ENCODE data around the gene TOR3A. TPM values are rescaled to one million over a fixed set of nuclear protein-coding genes. Genes with fewer than 3 reads are reported as not detected.
A peak's percentile ranks its signal among the peaks of the same experiment; 100 is the strongest.

The TOR3A gene
- total and polyA plus RNA-seq, 2 of the 8 experiments (the other 6 are each of a cell fraction or from before 2014, with no cell fraction given), result 15.3 to 21.4 TPM

GRCh38 chr1:179042087-179042486, 39.8 kb upstream of the TOR3A start:
- Histone ChIP-seq H3K79me1 (ENCODE audit: low read depth, low read length) (no peaks in the 10 kb centered on the region; the same call in 1 of the 2 replicates), H3K56ac (replicated peaks; ENCODE audit: insufficient read length, low read depth, low read length) (no peak overlapping the region), H2BK12ac (ENCODE audit: low read depth, low read length) (peak overlapping the region; percentile 60; the same call in 1 of the 2 replicates), H3K9ac (replicated peaks in 1 of 4; ENCODE audit: extremely low read depth in 1 of 4, low read depth in 3 of 4, low read length in 3 of 4) (no peak overlapping the region), H4K5ac (ENCODE audit: insufficient read length, low read depth, low read length) (no peak overlapping the region), H3K27me3 (replicated peaks in 1 of 4; ENCODE audit: control insufficient read depth in 3 of 4, extremely low read depth in 1 of 4, insufficient read depth in 3 of 4, low read length in 3 of 4) (no peaks in the 10 kb centered on the region), H3K4me1 (replicated peaks in 1 of 4; ENCODE audit: control insufficient read depth in 3 of 4, insufficient read depth in 4 of 4, low read length in 3 of 4) (peaks cover 0 to 2% (median under 1%) of the 10 kb centered on the region in 4 experiments; a peak in 2 of 7 replicates), H3K36me3 (ENCODE audit: control insufficient read depth in 2 of 4, insufficient read depth in 4 of 4, low read length in 3 of 4) (no peaks in the 10 kb centered on the region), H3K9me3 (ENCODE audit: insufficient read depth in 2 of 2, low read depth in 1 of 2, low read length in 1 of 2) (peaks cover 2 to 20% of the 10 kb centered on the region in 2 experiments; a peak in 1 of 4 replicates), H4K8ac (ENCODE audit: extremely low read depth, insufficient read depth, low read length) (0 out of 2 replicates have a peak overlapping the region, but pooled peaks have one; percentile 5), H3K23ac (ENCODE audit: insufficient read length) (no peak overlapping the region), H2BK20ac (ENCODE audit: low read length) (no peak overlapping the region), H3K4me2 (ENCODE audit: insufficient read depth in 1 of 2, low read depth in 2 of 2, low read length in 2 of 2) (no peak overlapping the region), H3K18ac (ENCODE audit: extremely low read depth, low read length) (no peak overlapping the region), H2AFZ (ENCODE audit: low read length) (no peak overlapping the region), H2BK15ac (ENCODE audit: low read length) (no peak overlapping the region), H3K4ac (replicated peaks; ENCODE audit: insufficient read length, low read depth, low read length) (no peak overlapping the region), H2BK5ac (ENCODE audit: low read depth, low read length) (no peak overlapping the region), H3K4me3 (ENCODE audit: extremely low read depth in 1 of 4, insufficient read depth in 2 of 4, low read depth in 3 of 4, low read length in 4 of 4) (no peak overlapping the region), H4K20me1 (replicated peaks in 1 of 2; ENCODE audit: control insufficient read depth in 1 of 2, insufficient read depth in 2 of 2, low read length in 2 of 2) (peaks cover 0 to 2% of the 10 kb centered on the region in 2 experiments), H3K79me2 (ENCODE audit: control insufficient read depth in 1 of 2, insufficient read depth in 2 of 2, low read length in 2 of 2) (peaks cover 0 to 32% of the 10 kb centered on the region in 2 experiments; a peak in 2 of 4 replicates), H2AK5ac (ENCODE audit: low read depth, low read length) (no peak overlapping the region), H3K23me2 (ENCODE audit: low read depth, low read length) (no peaks in the 10 kb centered on the region), H4K91ac (replicated peaks; ENCODE audit: insufficient read length, low read length) (no peak overlapping the region), H2BK120ac (replicated peaks; ENCODE audit: low read depth, low read length) (no peak overlapping the region), H3K27ac (ENCODE audit: low read depth, low read length) (no peak overlapping the region), H3K14ac (ENCODE audit: insufficient read length) (no peak overlapping the region)
- ChIA-PET POLR2A (ENCODE audit: partially characterized antibody) (interaction anchor here (0.8 to 2.2 kb wide), 4 partner anchors 13 to 24 kb away, joined by 3 to 7 read pairs (median 4); no protein-coding TSS in a partner anchor), CTCF (ENCODE audit: partially characterized antibody) (interaction anchor here (0.6 to 1.4 kb wide), 4 partner anchors 28 to 510 kb away, joined by 3 to 8 read pairs (median 3); no protein-coding TSS in a partner anchor)
- FAIRE-seq, result no peak
- no peak for DNase-seq (ENCODE audit: low read depth in 1 of 2, low spot score in 2 of 2)
- 96% methylated on average over 8 of the region's 8 CpGs; no CpG with 5 or more reads in 1 of the 2 experiments for WGBS, 2 experiments (ENCODE audit: extremely low coverage in 1 of 2, insufficient coverage in 1 of 2, insufficient read length in 1 of 2, insufficient replicate concordance in 2 of 2, low coverage in 1 of 2, low lambda C conversion rate in 2 of 2, missing lambda C conversion rate in 1 of 2)
- no peak for TF ChIP-seq CBX5 (IDR thresholded peaks at IDR 0.05; ENCODE audit: low read depth, low read length)
- no peak for TF ChIP-seq ATF3 (IDR thresholded peaks at IDR 0.05; ENCODE audit: insufficient read depth, low read depth, low read length)
- no peak for TF ChIP-seq EGR1 (IDR thresholded peaks at IDR 0.05; ENCODE audit: borderline replicate concordance, low read depth, low read length)

Data from H1 (cell line).